Type B pancreatic cell (in vitro differentiated cells): ENCODE measurements around the gene AATK. TPM values are rescaled to one million over a fixed set of nuclear protein-coding genes. Genes with fewer than 3 reads are reported as not detected.

Source experiments
- DNase-seq: peaks from one replicate; pipeline ENCODE4 v3.0.0; 2021; ENCODE audit warnings: mixed read lengths; ENCODE audit not compliant: unreplicated experiment; ENCODE audit errors: extremely low spot score
- H3K27ac Mint-ChIP-seq: 2 replicates; pipeline ENCODE4 v1.8.0; 2021; ENCODE audit warnings: mild to moderate bottlenecking, mixed read lengths
- H3K27me3 Mint-ChIP-seq: 2 replicates; pipeline ENCODE4 v1.8.0; 2021; ENCODE audit warnings: mixed read lengths
- H3K36me3 Mint-ChIP-seq: 2 replicates; pipeline ENCODE4 v1.8.0; 2021; ENCODE audit warnings: mixed read lengths
- H3K4me1 Mint-ChIP-seq: one replicate; pipeline ENCODE4 v1.8.0; 2021; ENCODE audit warnings: mixed read lengths; ENCODE audit not compliant: unreplicated experiment
- H3K4me3 Mint-ChIP-seq: 2 replicates; pipeline ENCODE4 v1.8.0; 2021; ENCODE audit warnings: mild to moderate bottlenecking, mixed read lengths
- H3K9me3 Mint-ChIP-seq: 2 replicates; pipeline ENCODE4 v1.8.0; 2021; ENCODE audit warnings: mixed read lengths
- CTCF ChIP-seq: fragments of 200-600 bp; sonication (generic); conservative IDR thresholded peaks from 2 replicates; pipeline ENCODE4 v1.5.0; 2021; ENCODE audit warnings: antibody characterized with exemption, mild to moderate bottlenecking
- total RNA-seq: library from RNA; stranded (reverse); gene quantifications from 2 replicates; pipeline ENCODE4 v1.2.1, GENCODE V29; 2021; ENCODE audit warnings: low replicate concordance

Gene AATK
- total RNA-seq, 1 donor from 2014 or later = 6.4 TPM

DNA sequence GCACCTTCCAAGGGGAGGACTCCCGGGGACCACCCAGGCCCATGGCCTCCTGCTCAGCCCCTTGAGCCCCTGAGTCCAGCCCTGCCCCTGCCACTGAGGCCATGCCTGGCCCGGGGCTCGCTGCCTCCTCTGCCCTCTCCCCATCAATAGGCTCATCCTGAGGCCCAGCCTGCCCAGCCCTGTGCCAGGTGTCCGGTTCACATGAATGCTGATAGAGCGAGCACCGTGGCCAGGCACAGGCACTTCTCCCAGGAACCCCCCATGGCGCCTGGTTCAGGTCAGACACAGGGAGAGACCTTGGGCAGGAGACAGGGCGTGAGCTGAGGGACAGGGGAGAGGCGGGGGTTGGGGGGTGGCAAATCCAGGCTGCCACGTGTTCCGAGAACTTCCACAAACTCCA lies 3.5 kb downstream of the AATK start:
- no peaks in the 10 kb centered on the region for H3K4me1 Mint-ChIP-seq
- H3K27me3 Mint-ChIP-seq = peaks cover 3% of the 10 kb centered on the region
- H3K4me3 Mint-ChIP-seq = no peak overlapping the region
- TF ChIP-seq CTCF = no peak
- H3K9me3 Mint-ChIP-seq = no peaks in the 10 kb centered on the region
- H3K36me3 Mint-ChIP-seq = no peaks in the 10 kb centered on the region
- H3K27ac Mint-ChIP-seq = no peak overlapping the region
- no peak for DNase-seq

- H3K9me3 Mint-ChIP-seq = no peaks in the 10 kb centered on the region
- H3K4me1 Mint-ChIP-seq = no peaks in the 10 kb centered on the region
- DNase-seq = no peak
- TF ChIP-seq CTCF = no peak
- H3K27me3 Mint-ChIP-seq = no peaks in the 10 kb centered on the region
- H3K36me3 Mint-ChIP-seq = no peaks in the 10 kb centered on the region
- no peak overlapping the region for H3K4me3 Mint-ChIP-seq
- no peak overlapping the region for H3K27ac Mint-ChIP-seq
Observed at GRCh38 chr17:81161972-81162371, 4.0 kb downstream of the AATK start.

GRCh38 chr17:81161536-81161935 lies 4.5 kb downstream of the AATK start:
- H3K27me3 Mint-ChIP-seq = no peaks in the 10 kb centered on the region
- no peaks in the 10 kb centered on the region for H3K4me1 Mint-ChIP-seq
- TF ChIP-seq CTCF = no peak
- no peak for DNase-seq
- H3K9me3 Mint-ChIP-seq = no peaks in the 10 kb centered on the region
- no peak overlapping the region for H3K27ac Mint-ChIP-seq
- no peak overlapping the region for H3K4me3 Mint-ChIP-seq
- H3K36me3 Mint-ChIP-seq = no peaks in the 10 kb centered on the region

DNA sequence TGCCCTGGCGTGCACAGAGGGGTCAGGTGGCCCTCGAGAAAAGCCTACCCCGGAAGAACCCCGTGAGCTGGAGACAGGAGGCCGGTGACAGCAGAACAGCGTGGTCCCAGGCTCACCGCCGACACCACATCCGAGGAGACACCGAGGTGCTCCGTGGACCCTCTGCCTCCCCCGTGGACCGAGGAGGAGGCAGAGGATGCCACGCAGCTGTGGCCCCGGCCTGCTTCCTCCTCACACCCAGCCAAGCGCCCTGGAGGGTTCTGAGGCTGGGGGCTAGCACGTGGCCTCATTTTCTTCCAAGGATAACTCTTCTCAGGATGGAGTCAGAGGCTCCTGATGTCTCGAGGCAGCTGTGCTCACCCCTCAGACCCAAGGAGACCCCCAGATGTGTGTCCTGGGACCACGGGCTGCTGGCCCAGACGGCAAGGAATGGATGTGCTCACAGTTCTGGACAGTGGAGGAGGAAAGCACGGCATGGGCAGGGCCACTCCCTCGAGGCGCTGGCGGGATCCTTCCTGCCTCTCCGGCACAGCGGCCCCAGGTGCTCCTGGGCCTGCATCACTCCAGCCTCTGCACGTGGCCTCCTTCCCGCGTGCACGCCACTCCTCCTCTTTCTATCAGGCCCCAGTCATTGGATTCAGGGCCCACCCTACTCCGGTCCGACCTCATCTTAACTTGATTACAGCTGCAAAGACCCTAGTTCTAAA lies 5.1 kb downstream of the AATK start:
- Mint-ChIP-seq H3K4me3 (no peak overlapping the region), H3K36me3 (no peaks in the 10 kb centered on the region), H3K27ac (no peak overlapping the region), H3K4me1 (no peaks in the 10 kb centered on the region), H3K27me3 (no peaks in the 10 kb centered on the region), H3K9me3 (no peaks in the 10 kb centered on the region)
- DNase-seq = no peak
- TF ChIP-seq CTCF = no peak

- Mint-ChIP-seq H3K36me3 (no peaks in the 10 kb centered on the region), H3K27me3 (no peaks in the 10 kb centered on the region), H3K4me1 (no peaks in the 10 kb centered on the region), H3K9me3 (no peaks in the 10 kb centered on the region), H3K27ac (no peak overlapping the region), H3K4me3 (no peak overlapping the region)
- no peak for TF ChIP-seq CTCF
- no peak for DNase-seq
Observed at GRCh38 chr17:81160306-81160705, 5.7 kb downstream of the AATK start.
